ENCODE data around the gene KTN1.

Gene KTN1

DNA sequence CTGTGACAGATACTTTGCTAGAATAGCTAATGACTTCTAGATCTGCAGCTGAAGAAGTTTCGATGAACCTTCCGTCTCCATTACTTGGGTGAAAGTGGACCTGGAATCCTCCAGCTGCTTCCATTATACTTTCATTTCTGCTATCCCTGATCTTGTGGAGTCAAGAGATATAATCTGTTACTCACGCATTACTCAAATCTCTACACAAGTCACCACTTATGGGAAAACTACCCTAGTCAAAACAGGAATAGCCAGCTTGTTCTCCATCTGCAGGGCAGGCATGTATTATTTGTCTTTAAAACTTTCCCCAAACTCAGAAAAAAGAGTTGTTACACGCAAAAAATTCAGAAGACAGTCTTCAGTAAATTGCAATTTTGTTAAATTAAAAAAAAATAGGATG lies 2.8 kb upstream of the KTN1 start:
- DNase-seq (ENCODE audit: low read depth), result no peak

DNA sequence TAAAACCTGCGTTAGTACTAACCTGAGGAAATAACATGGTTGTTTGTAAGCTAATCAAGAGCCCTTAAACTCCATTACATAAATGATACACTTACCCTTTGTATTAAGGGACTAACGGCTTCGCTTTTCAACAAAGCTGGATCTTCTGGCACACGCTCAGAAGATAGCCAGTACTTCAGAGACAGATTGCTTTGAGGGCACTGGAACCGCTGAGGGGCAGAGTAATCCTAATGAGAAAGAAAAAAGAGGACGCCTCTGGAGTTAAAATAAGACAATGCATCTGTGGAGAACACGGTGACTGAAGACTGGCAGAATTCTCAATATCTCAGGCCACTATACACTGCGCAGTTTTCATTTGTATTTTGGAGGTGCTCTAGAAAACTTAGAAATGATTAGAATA lies 1.5 kb upstream of the KTN1 start:
- no peak for DNase-seq (ENCODE audit: low read depth)

DNA sequence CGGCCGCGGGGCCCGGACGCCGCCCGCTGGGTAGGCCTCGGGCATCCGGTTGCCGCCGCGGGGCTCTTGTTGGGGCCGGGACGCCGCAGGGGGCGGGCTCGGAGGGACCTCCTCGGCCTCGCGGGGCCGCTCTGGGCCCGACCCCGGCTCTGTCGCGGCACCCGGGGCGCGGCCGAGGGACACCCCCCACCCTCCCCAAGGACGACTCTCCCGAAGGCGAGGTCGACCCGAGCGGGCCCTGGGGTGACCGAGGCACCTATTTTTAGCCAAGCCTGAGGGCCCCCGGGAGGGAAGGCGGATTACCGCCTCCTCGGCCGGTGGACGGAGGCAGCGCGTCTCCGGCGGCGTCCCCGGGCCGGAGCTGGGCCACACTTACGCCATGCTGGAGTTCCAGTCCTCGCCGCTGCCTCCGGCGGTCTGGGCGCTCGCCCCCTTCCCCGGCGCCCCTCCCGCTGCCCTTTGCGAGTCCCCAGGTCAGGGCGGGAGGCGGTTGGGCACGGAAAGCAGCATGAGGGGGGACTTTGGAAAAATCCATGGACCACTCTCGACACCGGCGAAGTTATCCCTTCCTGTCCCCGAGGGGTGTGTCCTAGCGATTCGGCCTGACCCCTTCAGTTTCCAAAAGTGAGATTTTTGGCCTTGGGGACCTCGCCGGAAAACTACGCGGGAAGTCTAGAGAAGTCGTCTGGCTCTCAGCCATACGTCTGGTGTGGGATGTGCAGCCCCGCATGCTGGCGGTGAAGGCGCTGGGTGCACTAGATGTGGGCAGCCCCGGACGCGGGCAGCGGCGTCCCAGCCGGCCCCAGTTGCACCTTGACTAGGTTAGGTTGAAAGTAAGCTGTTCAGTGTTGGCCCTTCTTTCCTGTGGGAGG lies 699 bp downstream of the KTN1 start:
- DNase-seq (ENCODE audit: low read depth), result peak; percentile 39

DNA sequence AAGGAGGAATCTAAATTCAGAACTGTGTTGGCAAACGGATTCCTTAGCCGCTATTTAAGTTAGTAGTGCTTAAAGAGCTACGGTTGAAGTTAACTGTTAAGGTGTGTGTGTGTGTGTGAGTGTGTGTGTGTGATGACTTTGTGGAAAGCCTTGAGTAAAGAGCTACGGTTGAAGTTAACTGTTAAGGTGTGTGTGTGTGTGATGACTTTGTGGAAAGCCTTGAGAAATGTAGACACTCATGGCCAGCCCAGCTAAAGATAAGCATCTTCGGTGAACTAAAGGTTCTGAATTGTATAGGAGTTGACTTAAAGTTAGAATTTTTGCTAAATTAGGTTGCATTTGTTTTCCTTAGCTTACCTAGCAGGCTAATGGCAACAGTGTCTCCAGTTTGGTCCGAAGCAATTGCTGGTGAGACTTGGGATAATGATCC lies 1.4 kb downstream of the KTN1 start:
- DNase-seq (ENCODE audit: low read depth), result no peak

DNA sequence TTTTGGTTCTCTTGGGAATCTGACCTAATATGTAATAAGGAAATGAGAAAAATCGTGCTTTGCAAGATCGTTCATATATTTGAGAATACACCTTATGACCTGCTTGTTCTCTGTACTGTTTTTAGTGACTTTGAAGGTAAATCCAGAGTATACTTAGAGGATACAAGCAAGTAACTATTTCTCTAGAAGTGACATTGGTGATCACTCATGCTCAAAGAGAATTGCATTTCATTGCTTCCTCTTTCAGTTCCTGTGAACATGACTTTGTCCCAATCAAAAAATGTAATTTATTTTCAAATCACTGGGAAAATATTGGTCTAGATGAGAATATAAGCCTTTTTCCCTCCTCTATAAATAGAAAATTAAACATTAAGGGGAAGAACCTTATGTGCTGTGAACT lies 2.7 kb downstream of the KTN1 start:
- no peak for DNase-seq (ENCODE audit: low read depth)

DNA sequence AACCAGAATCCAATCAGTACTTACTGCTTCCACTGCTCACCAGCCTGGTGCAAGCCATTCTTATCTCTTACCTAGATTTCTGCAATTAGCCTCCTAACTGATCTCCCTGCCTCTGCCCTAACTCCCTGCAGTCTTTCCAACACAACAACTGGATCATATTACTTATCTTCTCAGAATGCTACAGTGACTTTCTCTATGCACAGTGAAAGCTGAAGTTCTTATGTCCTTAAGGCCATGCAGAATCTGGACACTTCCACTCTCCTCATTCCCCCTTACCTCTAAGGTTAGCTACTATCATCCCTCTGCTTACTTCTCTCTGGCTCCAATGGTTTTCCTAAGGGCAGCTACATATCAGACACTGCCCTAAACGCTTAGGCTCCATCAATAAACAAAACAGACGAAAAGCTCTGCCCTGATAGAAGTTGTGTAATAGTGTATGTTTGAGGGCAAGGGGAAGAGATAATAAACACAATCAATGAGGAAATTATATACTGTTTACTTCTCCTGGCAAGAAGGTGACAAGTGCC lies 4.0 kb downstream of the KTN1 start:
- no peak for DNase-seq (ENCODE audit: low read depth)

DNA sequence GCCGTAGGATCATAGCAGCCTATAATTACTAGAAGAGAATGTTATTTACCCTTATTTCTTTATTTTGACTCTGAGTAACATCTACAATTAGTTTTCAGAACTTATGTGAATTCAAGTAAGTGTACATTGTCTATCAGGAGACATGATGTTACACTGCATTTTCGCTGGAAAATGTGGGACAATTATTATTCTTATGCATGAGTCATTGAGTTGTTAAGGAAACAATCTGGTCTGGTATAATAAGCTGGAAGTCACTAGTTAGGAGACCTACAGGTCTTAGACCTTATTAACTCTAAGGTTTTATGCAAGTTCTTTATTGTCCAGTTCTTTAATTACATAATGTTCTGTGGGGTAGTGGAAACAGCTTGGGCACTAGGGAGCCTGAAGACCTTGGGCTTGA lies 5.8 kb downstream of the KTN1 start:
- DNase-seq (ENCODE audit: low read depth), result no peak

DNA sequence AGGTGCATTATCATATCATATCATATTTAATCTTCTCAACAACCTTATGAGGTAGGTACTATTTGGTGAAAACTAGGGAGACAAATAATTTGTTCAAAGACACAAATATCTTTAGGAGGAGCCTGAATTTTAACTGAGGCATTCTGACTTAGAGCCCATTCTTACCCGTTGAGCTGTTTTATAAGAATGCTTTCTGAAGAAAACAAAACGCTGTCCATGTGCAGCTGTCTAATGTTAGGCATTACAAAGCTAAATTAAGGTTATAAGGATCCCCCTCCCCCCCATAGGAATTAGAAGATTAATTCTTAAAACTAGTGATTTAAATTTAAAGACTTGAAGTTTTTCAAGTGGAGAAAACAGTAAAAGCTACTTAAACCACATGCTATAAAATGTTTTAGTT lies 6.4 kb downstream of the KTN1 start:
- DNase-seq (ENCODE audit: low read depth), result no peak

DNA sequence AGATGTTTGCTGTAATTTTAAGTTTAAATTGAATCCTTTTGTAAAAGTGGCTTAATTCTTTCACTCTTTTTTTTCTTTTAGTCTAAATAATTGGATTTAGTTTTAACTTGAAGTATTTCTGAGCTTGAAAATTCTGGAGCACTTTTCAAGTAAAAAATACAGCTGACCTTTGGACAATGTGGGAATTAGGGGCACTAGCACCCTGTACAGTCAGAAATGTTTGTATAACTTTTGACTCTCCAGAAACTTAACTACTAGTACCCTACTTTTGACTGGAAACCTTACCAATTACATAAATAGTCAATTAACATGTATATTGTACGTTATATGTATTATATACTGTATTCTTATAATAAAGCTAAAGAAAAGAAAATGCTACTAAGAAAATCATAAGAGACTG lies 7.8 kb downstream of the KTN1 start:
- no peak for DNase-seq (ENCODE audit: low read depth)

DNA sequence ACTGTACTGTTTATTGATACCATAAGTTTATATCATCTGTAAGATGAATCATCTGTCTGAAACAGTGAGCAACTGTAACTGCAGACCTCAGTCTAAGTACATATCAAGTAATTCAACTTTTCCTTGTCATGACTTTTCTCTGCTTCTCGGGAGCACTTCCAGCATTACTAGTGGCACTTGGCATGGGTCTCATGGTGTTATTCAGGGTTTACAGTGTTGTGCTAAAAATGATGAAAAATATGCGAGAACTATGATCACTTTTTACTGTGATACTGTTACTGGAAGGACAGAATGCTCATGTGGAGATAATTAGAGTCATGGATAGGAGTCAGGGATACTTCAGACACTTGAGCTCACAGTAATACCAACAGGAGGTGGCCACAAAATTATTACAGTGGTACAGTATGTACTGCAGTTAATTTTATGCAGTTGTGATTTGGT lies 8.3 kb downstream of the KTN1 start:
- no peak for DNase-seq (ENCODE audit: low read depth)

DNA sequence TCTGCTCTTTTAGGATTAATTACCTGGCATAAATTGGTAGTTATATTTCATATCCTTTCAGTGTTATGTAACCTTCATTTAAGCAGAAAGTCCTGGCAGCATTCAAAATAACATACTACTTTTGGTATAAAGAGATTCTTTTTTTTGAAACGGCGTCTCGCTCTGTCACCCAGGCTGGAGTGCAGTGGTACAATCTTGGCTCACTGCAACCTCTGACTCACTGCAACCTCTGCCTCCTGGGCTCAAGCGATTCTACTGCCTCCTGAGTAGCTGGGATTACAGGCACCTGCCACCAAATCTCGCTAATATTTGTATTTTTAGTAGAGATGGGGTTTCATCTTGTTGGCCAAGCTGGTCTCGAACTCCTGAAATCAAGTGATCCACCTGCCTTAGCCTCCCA lies 9.2 kb downstream of the KTN1 start:
- DNase-seq (ENCODE audit: low read depth), result no peak

DNA sequence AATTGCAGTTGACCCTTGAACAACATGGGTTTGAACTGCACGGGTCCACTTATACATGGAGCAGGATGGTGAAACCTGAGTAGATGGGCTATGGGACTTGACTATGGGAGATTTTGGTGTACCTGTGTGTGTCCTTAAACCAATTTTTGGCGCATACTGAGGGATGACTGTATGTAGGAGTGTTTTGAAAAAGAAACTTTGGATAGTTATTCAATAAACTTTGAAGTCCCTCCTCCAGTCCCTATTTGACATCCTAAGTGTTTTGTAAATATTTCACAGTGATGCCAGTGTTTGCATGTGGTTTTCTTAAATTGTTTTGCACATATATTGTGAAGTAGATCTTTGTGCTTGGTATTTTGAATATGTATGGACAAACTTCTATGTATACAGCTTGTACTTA lies 12.4 kb downstream of the KTN1 start:
- no peak for DNase-seq (ENCODE audit: low read depth)

DNA sequence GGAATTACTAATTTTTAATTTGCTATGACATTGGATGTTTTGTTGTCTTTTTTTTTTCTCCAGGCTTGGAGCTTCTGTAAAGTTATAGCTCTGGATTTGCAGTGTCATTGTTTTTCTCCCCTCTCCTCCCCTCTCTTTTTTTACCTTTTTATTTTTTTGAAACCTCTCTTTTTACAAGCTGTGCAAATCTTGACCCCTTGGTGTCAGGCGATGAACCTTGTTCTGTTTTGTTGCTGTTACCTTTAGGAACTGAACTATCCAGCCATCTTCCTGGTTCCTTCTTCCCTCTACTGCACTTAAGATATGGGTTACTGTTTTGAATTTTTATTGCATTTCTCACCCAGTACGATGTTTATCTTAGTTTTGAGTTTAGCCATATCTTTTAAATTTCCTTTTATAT lies 13.7 kb downstream of the KTN1 start:
- DNase-seq (ENCODE audit: low read depth), result no peak

DNA sequence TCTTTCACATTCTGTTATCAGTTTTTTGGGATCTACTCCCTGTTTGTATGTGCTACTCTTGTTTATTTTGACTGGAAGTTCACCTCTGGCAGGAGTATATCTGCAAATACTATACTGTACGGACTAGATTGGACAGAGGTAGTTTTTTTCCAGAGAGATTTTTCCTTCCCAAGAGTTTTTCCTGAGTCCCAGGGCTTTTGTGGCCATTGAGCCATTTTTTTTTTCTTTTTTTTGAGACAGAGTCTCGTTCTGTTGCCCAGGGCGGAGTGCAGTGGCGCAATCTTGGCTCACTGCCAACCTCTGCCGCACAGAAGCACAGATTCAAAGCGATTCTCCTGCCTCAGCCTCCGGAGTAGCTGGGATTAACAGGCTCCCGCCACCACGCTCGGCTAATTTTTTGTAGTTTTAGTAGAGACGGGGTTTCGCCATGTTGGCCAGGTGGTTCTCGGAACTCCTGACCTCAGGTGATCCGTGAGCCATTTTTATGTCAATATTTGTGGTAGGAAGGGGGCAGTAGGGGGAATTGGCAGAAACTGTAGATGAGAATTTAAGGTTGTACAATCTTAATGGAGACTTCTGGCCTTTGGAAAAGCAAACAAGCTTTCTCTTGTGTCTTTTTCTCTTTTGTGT lies 19.4 kb downstream of the KTN1 start:
- DNase-seq (ENCODE audit: low read depth), result no peak

DNA sequence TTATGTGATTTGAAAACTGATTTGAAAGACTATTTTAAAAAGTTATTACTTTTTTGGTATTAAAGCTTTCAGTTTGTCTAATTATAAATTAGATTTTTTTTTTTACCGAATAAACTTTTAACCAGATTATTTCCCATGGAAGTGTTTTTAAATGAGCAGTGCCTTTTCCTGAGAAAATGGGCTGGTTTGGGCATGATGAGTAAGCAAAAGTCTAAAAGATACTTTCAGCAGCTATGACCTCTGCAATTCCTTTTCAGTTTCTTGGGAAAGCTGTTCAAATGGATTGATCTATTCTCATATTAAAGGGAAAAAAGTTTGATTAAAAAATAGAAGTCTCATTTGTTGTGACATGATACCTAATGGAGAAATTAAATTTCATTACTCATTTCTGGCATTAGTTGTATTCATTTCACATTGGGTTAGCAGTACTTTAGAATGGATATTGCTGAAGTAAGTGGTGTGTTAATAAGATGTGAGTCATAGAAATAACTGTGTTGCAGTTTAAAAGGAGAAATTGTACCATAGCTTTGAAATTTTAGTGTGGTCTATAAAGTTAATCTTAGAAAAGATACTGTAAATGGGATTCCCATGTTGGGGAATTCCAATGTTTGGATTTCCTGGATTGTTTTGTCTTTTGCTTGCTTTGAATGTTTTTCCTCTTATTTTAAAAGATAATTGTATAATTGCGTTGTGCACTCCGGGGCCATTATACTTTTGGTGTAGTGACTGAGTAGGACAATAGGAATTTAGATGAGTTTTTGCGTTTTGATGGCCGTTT lies 21.0 kb downstream of the KTN1 start:
- no peak for DNase-seq (ENCODE audit: low read depth)

DNA sequence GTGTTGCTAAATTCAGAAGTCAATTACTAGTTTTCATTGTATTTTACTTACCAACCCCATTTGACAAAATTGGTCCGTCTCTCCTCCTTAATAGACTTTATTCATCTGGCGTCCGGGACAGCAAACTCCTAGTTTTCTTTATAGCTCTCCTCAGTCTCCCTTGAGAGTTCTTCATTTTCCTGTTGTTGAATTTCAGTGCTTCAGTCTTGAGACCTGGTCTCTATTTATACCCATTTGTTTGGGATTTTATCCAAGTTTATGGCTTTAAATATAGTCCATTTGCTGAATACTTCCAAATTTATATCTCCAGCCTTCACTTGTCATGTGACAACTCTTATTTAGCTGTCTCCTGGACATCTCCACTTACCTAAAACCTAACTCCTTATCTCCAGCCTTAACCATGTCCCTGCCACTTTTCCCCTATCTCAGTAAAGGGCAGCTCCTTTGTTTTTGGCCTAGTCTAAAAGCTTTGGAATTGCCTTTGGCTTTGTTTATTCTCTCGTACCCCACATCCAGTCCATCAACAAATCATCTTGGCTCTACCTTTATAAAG lies 23.5 kb downstream of the KTN1 start:
- no peak for DNase-seq (ENCODE audit: low read depth)

DNA sequence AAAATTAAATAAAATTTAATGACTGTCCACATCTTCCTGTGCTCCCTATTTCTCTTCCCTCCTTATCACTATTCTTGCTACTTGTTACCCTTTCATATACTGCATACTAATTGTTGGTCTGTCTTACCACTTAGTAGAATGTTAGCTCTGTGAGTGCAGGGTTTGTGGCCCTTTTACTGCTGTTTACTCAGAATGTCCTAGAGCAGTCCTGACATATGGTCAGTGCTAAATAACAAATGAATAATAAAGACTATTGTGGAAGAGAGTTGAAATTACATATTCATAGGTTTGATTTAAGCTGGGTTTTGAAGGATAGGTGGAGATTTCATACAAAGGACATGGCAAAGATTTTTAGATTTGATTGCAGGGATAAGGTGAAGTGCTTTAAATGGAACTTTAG lies 24.5 kb downstream of the KTN1 start:
- DNase-seq (ENCODE audit: low read depth), result no peak

DNA sequence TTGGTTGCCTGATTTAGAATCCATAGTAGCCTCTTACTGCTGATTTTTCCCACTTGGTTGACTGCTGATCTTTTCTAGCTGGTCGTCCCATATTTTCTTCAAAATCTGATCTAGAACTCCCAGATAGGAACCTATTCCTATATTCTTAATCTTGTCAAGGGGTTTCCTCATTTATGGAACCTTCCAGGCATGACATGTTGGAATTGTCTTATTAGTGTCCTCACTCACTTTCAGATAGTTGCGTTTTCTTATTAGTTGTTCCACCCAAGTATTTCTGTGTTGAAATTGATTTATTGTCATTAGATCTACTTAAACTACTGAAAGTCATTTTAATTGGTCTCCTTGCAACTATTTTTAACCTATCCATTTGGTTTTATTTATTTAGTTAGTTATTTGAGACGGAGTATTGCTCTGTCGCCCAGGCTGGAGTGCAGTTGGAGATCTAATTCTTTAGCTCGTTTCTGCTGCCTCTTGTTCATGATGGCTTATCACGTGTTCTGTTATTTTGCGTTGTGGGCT lies 25.0 kb downstream of the KTN1 start:
- DNase-seq (ENCODE audit: low read depth), result no peak

DNA sequence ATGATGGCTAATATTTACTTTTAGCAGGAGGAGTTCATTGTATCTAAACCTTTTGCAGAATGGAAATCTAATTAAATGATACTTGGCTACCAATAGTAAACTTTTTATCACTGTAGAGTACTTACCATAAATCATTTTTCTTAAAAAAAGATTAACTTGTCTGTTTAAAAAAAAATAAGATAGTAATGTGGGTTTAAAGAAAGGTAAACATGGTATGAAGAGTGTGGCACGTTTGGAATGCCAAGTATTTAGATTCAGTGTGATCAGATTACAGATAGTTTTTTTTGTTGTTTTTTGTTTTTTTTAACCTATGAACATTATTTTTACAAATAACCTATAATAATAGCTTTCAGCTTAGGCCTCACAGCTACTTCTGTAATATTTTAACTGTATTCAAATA lies 25.8 kb downstream of the KTN1 start:
- DNase-seq (ENCODE audit: low read depth), result no peak

DNA sequence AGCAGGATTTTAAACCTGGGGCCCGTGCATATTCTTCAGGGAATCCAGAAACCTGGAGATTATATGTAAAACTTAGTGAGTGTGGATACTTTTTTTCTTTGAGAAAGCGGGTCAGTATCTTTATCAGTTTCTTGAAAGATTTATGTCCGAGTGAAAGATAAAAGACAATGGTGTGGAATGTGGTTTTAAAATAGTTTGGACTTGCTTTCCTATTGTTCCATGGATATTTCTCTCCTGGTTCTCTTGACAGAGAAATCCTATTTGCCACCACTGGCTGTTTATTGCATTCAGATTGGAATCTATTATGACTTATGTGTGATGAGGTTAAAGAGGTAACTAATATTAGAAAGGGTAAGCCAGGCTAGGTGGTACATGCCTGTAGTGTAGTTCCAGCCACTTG lies 27.4 kb downstream of the KTN1 start:
- DNase-seq (ENCODE audit: low read depth), result no peak

DNA sequence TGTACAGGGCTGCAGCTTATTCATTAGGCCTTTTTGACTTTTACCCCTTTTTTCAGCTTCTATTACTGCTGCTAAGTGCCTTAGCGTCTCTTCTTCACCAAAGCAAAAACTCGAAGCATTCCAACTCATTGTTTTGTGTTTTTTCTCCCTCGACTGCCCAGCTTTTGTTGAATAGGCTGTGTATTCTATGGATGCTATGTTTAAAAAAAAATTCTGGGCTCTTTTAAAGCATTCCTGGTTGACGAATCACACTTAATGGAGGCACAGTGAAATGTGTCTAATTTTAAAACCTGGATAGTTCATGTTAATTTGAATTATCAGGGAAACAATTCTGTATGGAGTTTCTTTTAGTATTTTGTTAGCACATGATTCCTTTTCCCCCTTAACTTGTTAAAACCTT lies 29.7 kb downstream of the KTN1 start:
- no peak for DNase-seq (ENCODE audit: low read depth)

DNA sequence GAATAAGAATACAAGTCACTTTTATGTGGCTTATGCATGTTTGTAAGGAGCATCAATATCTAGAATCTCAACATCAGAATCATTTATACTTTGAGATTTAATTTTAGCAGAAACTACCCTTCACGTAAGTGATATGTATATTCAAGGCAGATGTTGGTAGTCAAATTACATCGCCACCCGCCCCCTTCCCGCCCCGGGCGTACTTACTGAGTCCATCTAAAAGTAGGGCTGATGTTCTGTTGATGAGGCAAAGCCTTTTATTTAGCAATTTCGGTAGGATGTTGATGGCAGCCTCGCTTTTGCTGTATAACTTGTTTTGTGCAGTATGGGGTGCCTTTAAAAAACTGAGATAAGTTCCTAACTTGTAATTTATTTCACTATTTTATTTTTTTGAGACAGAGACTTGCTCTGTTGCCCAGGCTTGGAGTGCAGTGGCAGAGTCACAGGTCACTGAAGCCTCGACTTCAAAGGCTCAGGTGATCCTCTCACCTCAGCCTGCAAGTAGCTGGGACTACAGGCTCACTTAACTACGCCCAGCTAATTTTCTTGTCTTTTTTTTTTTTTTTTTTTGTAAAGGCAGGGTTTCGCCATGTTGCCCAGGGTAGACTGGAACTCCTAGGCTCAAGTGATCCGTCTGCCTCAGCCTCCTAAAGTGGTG lies 30.8 kb downstream of the KTN1 start:
- DNase-seq (ENCODE audit: low read depth), result no peak

Data from activated gamma-delta T cell treated with anti-CD3 and anti-CD28 coated beads, Interleukin-2, amount 50 U/mL, for 16 hours (primary cell).